ENCODE measurements around the gene PRDM16.
"Not testable (repeated sequence)": the region's sequence is repeated elsewhere in the genome, so short reads cannot be mapped to it uniquely, and the experiment has no call there.

The PRDM16 gene

DNA sequence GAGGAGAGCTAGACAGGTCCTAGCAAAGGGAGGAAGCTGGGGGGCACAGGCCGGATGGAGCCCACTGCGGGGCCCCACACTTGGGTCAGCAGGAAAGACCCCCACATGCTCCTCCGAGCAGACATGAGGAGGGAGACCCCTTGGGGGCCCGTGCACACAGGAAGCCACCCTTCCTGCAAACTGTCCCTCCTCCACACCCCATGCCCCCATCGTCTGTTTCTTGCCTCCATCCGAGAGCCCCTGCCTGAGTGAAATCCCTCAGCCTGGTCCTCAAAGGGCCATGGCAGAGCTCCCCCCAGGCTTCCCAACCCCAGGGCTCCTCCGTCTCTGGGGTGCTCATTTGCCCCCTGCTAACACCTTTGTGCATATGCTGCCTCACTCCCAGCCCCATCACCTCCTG, 168.0 kb downstream of the PRDM16 start:
- DNase-seq: no peak

DNA sequence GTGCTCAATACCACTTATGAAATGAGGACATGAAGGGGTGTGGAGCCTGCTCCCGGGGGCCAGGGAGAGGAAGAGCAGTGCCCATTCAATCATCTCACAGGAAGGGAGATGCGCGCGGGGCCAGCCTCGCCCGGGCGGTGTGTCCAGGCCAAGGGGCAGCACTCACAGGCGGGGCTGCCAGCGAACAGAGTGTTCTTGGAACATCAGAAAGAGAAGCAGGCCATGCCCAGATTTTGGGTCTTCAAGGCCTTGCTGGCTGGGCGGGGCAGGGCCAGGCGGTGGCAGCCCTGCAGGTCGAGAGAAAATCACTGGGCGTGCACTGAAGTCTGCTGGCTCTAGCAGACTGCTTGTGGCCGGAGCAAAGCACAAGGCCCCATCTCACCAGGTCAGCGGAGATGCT, 168.6 kb downstream of the PRDM16 start:
- no peak for DNase-seq

GRCh38 chr1:3237994-3238702, 169.1 kb downstream of the PRDM16 start:
- DNase-seq: no peak

- no peak for DNase-seq
Measured at GRCh38 chr1:3238703-3239278, 169.8 kb downstream of the PRDM16 start.

DNA sequence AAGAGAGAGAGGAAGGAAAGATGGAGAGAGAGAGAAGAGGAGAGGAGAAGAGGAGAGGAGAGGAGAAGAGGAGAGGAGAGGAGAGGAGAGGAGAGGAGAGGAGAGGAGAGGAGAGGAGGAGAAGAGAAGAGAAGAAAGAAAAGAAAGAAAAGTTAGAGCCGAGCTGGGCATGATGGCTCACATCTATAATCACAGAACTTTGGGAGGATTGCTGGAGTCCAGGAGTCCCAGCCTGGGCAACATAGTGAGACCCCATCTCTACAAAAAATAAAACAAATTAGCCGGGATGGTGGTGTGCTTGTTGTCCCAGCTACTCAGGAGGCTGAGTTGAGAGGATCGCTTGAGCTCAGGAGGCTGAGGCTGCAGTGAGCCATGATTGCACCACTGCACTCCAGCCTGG, 171.0 kb downstream of the PRDM16 start:
- not testable (repeated sequence) for DNase-seq

GRCh38 chr1:3240524-3241235, 171.7 kb downstream of the PRDM16 start:
- no peak for DNase-seq

GRCh38 chr1:3241236-3241550, 172.2 kb downstream of the PRDM16 start:
- no peak for DNase-seq

GRCh38 chr1:3241673-3242407, 172.8 kb downstream of the PRDM16 start:
- DNase-seq: no peak

DNA sequence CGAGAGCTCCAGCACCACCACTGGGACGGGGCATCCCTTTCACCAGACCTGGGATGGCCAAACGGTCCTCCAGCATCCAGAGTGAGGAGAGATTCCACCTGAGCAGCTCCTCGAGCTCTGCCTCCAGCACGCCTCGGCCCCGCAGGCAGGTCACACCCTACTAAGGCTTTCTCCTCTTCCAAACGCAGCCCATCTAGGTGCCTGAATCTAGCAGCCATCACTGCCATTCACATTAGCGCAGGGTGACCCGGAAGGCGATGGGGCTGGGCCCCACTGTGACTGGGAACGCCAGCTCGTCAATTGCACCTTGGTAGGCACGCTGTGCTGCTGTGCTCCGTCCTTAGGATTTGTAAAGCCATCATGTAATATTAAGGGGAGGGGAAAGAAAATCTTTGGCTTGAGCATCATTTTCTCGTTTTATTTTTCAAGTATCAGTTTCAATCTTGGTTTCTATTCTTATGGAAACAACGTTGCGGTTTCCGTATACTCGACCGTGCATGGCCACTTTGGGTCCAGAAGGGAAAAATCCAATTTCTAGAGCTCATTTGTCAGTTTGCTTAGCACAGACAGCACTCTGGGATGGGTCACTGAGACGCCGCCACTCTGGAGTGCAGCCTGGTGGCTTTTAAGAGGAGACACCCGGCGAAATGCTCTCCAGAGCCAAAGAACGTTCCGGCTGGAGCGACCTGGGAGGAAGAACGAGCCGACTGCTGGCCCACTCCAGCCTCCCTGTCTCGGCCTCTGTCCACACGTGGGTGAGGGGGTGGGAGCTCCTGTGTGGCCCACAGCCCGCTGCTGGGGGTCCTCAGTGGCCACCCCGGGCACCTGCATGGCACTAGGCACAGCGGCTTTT, 173.6 kb downstream of the PRDM16 start:
- no peak for DNase-seq

DNA sequence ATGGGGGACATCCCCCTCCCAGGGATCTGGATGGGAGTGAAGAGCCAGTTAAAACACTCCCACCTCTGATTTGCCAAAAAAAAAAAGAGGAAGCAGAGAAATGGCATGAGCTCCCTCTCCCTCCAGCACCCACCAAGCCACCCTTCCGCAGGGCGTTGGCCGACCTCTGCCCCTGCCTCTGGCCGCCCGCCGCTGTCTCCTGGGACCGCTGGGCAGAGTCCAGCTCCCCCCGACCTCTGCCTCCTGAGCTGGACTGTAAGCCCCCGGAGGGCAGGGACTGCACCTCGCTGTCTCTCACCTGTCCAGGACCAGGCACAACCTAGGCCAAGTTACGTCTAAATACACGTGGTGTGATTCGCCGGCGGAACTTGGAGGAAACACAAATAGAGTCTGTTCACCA, 174.3 kb downstream of the PRDM16 start:
- DNase-seq: no peak

- DNase-seq: no peak
Measured at GRCh38 chr1:3244025-3244926, 175.3 kb downstream of the PRDM16 start.

DNA sequence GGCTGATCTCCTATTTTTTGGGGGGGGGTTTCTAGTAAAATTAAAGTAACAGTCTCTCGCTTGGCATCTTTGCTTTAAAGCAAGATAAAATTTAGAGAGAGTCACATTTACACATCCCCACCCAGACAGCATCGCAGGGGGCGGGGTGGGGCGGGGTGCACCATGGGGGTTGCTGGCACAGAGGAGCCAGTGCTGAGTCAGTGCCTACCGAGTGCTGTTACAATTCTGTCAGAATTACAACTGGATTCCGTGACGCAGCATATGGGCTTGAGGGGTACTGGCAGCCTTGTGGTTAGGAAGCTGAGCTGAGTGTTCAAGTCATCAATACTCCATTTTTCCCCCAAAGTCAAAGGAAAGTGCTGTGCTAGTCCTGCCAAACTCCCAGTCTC, 175.9 kb downstream of the PRDM16 start:
- no peak for DNase-seq

DNA sequence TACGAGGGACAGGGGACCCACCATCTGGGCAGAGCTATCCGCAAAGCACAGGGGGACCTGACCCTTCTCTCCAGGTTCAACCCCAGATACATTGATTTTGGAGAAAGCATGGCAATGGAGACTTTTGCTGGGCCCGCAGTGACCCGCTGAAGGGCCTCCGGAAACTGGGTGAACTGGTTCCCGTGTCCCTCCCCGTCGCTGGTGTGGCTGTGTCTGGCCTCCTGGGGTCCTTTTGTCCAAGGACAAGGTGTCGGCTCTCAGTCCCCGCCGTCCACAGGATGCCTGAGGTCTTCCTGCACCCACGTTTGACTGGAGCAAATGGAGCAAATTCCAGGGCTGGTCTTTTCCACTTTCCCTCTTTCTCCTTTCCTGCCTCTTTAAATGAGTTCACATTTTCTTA, 176.3 kb downstream of the PRDM16 start:
- DNase-seq: no peak

- DNase-seq: no peak
Measured at GRCh38 chr1:3245768-3246167, 176.8 kb downstream of the PRDM16 start.

DNA sequence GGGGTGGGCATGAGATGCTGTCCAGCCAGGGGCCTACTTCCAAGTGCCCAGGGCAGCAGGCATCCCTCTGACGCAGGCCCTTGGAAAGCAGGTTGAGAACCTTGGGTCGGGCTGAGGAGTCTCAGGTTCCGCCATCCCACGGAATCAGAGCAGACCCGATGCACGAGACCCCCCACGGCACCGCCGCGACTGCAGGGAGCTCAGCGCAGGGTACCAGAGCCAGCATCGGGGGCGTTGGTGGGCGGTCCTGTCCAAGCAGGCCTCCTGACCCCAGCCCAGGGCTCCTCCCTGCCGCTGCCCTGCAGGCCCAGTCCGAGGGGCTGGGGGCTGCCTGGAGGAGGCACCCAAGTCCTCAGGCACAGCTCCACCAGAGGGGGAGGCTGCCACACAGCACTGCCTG, 177.2 kb downstream of the PRDM16 start:
- DNase-seq: no peak

DNA sequence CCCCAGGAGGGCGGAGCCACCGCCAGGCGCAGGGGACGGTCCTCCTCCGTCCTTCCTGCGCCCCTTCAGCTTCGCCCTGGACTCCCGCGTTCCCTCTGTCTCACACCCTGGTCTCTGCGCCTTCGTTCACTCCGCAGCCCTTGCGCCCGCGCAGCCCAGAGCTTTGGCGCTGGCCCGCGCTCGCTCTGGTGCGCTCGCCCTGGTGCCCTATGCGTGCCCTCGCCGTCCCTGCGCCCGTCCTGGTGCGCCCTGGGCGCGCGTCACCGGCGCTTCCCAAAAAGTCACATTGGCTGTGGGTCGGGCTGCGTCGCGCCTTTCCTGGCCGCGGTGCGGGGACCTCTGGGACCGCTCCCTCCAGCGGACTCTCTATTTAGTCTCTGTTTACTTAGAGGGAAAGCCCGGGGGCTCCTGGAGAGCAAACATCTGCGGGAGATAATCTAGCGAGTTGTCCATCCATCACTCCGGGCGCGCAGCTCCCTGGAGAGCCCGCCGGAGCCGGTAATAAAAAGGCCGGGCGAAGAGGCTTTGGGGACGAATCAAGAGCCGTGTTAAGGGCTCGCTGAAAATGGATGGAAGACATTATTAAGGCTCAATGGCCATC, 178.6 kb downstream of the PRDM16 start:
- DNase-seq: no peak

- DNase-seq: no peak
Measured at GRCh38 chr1:3248155-3249141, 179.4 kb downstream of the PRDM16 start.

GRCh38 chr1:3249231-3249630, 180.2 kb downstream of the PRDM16 start:
- DNase-seq: no peak

GRCh38 chr1:3249631-3250501, 180.9 kb downstream of the PRDM16 start:
- DNase-seq: no peak

Data from NCI-H524 (cell line).